K562 (cell line): ENCODE measurements around the gene STK11.

Source experiments
- CAMTA2 ChIP-seq: fragments of 250-450 bp; sonication (Bioruptor Pico); conservative IDR thresholded peaks from 2 replicates; pipeline ENCODE4 v1.5.1; 2022
- CTCF ChIP-seq, 3 experiments: IDR thresholded peaks in 2 of 3; conservative IDR thresholded peaks in 1 of 3; 2 replicates each; pipeline ENCODE4 v1.5.1; 2011 to 2012; ENCODE audit warnings: low read length in 3 of 3, mild to moderate bottlenecking in 3 of 3, control low read depth in 2 of 3, improper control_type of control experiment in 1 of 3, inconsistent platforms in 1 of 3, low read depth in 1 of 3, mixed read lengths in 1 of 3, moderate library complexity in 1 of 3; ENCODE audit not compliant: insufficient read depth in 2 of 3
- EZH2 ChIP-seq: IDR thresholded peaks from 2 replicates; pipeline ENCODE4 v1.6.1; 2012; ENCODE audit warnings: low read depth, mild to moderate bottlenecking, inconsistent platforms, low read length, borderline replicate concordance
- JUNB ChIP-seq: fragments of 450-650 bp; formaldehyde crosslinking; conservative IDR thresholded peaks from 2 replicates; pipeline ENCODE4 v1.4.0; 2020; ENCODE audit warnings: mild to moderate bottlenecking
- KAT8 ChIP-seq: fragments of 450-650 bp; IDR thresholded peaks from 2 replicates; pipeline ENCODE4 v1.6.1; 2016; ENCODE audit warnings: low read depth, mild to moderate bottlenecking
- MTA2 ChIP-seq: fragments of 450-650 bp; IDR thresholded peaks from 2 replicates; pipeline ENCODE4 v1.6.1; 2016; ENCODE audit warnings: low read depth
- RFX5 ChIP-seq: IDR thresholded peaks from 2 replicates; pipeline ENCODE4 v1.6.1; 2011; ENCODE audit warnings: low read depth, mild to moderate bottlenecking, improper control_type of control experiment, low read length
- ZNF143 ChIP-seq: sonication (generic); formaldehyde crosslinking; IDR thresholded peaks from 2 replicates; pipeline ENCODE4 v1.9.0; 2022; ENCODE audit warnings: mild to moderate bottlenecking, missing genetic modification reagents
- TF ChIP-seq, protein P1 (sequence below), 2 experiments: fragments of 450-650 bp in 1 of 2; sonication (generic) in 1 of 2; formaldehyde crosslinking; conservative IDR thresholded peaks; 2 replicates each; pipeline versions ENCODE4 v1.4.0 to v1.8.1; 2020 to 2022; ENCODE audit warnings: mild to moderate bottlenecking in 1 of 2, missing genetic modification reagents in 1 of 2

- TF ChIP-seq KAT8 (no peak), JUNB (CRISPR knock-in tag) (no peak), EZH2 (no peak), CTCF (IDR thresholded peaks at IDR 0.05 in 2 of 3, conservative IDR thresholded peaks at IDR 0.05 in 1 of 3; ENCODE audit: insufficient read depth in 2 of 3, low read depth in 1 of 3, low read length in 3 of 3) (no peak), MTA2 (no peak), ZNF143 (CRISPR knock-in tag) (no peak), RFX5 (no peak), CAMTA2 (CRISPR knock-in tag) (no peak)
- TF ChIP-seq, protein P1, sequence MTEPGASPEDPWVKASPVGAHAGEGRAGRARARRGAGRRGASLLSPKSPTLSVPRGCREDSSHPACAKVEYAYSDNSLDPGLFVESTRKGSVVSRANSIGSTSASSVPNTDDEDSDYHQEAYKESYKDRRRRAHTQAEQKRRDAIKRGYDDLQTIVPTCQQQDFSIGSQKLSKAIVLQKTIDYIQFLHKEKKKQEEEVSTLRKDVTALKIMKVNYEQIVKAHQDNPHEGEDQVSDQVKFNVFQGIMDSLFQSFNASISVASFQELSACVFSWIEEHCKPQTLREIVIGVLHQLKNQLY (CRISPR knock-in tag; conservative IDR thresholded peaks at IDR 0.05), result no peak
Observed at GRCh38 chr19:1210227-1210538, 4.6 kb downstream of the STK11 start.
